HFFc6 (cell line): ENCODE data around the gene ARHGAP10. TPM values are rescaled to one million over a fixed set of nuclear protein-coding genes. Genes with fewer than 3 reads are reported as not detected.

Source experiments
- DNase-seq: peaks from one replicate; pipeline ENCODE4 v3.0.0-alpha.2; 2018
- H3K27ac Mint-ChIP-seq: 2 replicates; pipeline ENCODE4 v1.8.0; 2020; ENCODE audit warnings: mild to moderate bottlenecking, mixed read lengths
- H3K27me3 Mint-ChIP-seq: 2 replicates; pipeline ENCODE4 v1.8.0; 2021; ENCODE audit warnings: mild to moderate bottlenecking, moderate library complexity, mixed read lengths; ENCODE audit not compliant: insufficient read depth
- H3K36me3 Mint-ChIP-seq: 2 replicates; pipeline ENCODE4 v1.8.0; 2021; ENCODE audit warnings: low read depth, mixed read lengths
- H3K4me1 Mint-ChIP-seq: 2 replicates; pipeline ENCODE4 v1.8.0; 2020; ENCODE audit warnings: low read depth, mixed read lengths
- H3K4me3 Mint-ChIP-seq: 2 replicates; pipeline ENCODE4 v1.8.0; 2020; ENCODE audit warnings: mild to moderate bottlenecking, moderate library complexity, mixed read lengths
- H3K9me3 Mint-ChIP-seq: 2 replicates; pipeline ENCODE4 v1.8.0; 2020; ENCODE audit warnings: mild to moderate bottlenecking, mixed read lengths
- CTCF ChIP-seq: fragments of 200-600 bp; sonication (generic); IDR thresholded peaks from 2 replicates; pipeline ENCODE4 v1.5.0; 2021; ENCODE audit warnings: antibody characterized with exemption, mild to moderate bottlenecking
- total RNA-seq, 6 experiments: library from RNA; stranded (reverse); fragmentation: NEBNext Ultra II Directional; extraction: Animal tissue kit (Norgen Biotek cat#: 25700); gene quantifications; 2 replicates in 1 of 6; 3 replicates in 5 of 6; pipeline ENCODE4 v1.2.3, GENCODE V29; 2021

ARHGAP10 gene
- total RNA-seq, 6 experiments from 2014 or later: 31.1 to 37.1 (median 32.3) TPM

GRCh38 chr4:147777456-147778091, 45.7 kb downstream of the ARHGAP10 start:
- peaks cover 88% of the 10 kb centered on the region for H3K4me1 Mint-ChIP-seq
- peak overlapping the region; percentile 40; the same call in 1 of the 2 replicates for H3K27ac Mint-ChIP-seq
- H3K4me3 Mint-ChIP-seq: no peak overlapping the region
- H3K36me3 Mint-ChIP-seq: no peaks in the 10 kb centered on the region
- no peaks in the 10 kb centered on the region for H3K9me3 Mint-ChIP-seq
- no peaks in the 10 kb centered on the region for H3K27me3 Mint-ChIP-seq
- no peak for DNase-seq
- TF ChIP-seq CTCF: no peak

GRCh38 chr4:147778942-147779341, 47.1 kb downstream of the ARHGAP10 start:
- no peaks in the 10 kb centered on the region for H3K36me3 Mint-ChIP-seq
- H3K4me3 Mint-ChIP-seq: no peak overlapping the region
- no peaks in the 10 kb centered on the region for H3K9me3 Mint-ChIP-seq
- peaks cover 74% of the 10 kb centered on the region for H3K4me1 Mint-ChIP-seq
- H3K27ac Mint-ChIP-seq: no peak overlapping the region
- TF ChIP-seq CTCF: no peak
- H3K27me3 Mint-ChIP-seq: no peaks in the 10 kb centered on the region
- DNase-seq: no peak

GRCh38 chr4:147779451-147779850, 47.6 kb downstream of the ARHGAP10 start:
- no peak overlapping the region for H3K27ac Mint-ChIP-seq
- no peak for TF ChIP-seq CTCF
- DNase-seq: no peak
- no peaks in the 10 kb centered on the region for H3K36me3 Mint-ChIP-seq
- H3K9me3 Mint-ChIP-seq: no peaks in the 10 kb centered on the region
- no peak overlapping the region for H3K4me3 Mint-ChIP-seq
- H3K27me3 Mint-ChIP-seq: no peaks in the 10 kb centered on the region
- H3K4me1 Mint-ChIP-seq: peaks cover 69% of the 10 kb centered on the region

- no peak overlapping the region for H3K4me3 Mint-ChIP-seq
- no peaks in the 10 kb centered on the region for H3K27me3 Mint-ChIP-seq
- no peak for TF ChIP-seq CTCF
- no peak for DNase-seq
- H3K4me1 Mint-ChIP-seq: peaks cover 69% of the 10 kb centered on the region
- H3K27ac Mint-ChIP-seq: no peak overlapping the region
- H3K9me3 Mint-ChIP-seq: no peaks in the 10 kb centered on the region
- no peaks in the 10 kb centered on the region for H3K36me3 Mint-ChIP-seq
These were observed 48.4 kb downstream of the ARHGAP10 start for GRCh38 chr4:147780137-147780777.

- Mint-ChIP-seq H3K4me3 (peak overlapping the region; percentile 34), H3K27ac (peak overlapping the region; percentile 67)
These were observed 50.3 kb downstream of the ARHGAP10 start for GRCh38 chr4:147782087-147782781.

More at GRCh38 chr4:147782087-147782781, 50.3 kb downstream of the ARHGAP10 start:
- Mint-ChIP-seq H3K4me1 (peaks cover 73% of the 10 kb centered on the region), H3K9me3 (no peaks in the 10 kb centered on the region), H3K27me3 (no peaks in the 10 kb centered on the region), H3K36me3 (no peaks in the 10 kb centered on the region)
- DNase-seq: peak; percentile 50
- TF ChIP-seq CTCF: no peak
